Nephron progenitor cell (in vitro differentiated cells): ENCODE measurements around the gene SERP2.

Source experiments
- DNase-seq: peaks from one replicate; pipeline ENCODE4 v3.0.0; 2021
- H3K27ac Mint-ChIP-seq: 2 replicates; pipeline ENCODE4 v1.8.0; 2021; ENCODE audit warnings: mild to moderate bottlenecking, moderate library complexity, mixed read lengths
- H3K27me3 Mint-ChIP-seq: 2 replicates; pipeline ENCODE4 v1.8.0; 2021; ENCODE audit warnings: mild to moderate bottlenecking, low read depth, mixed read lengths; ENCODE audit not compliant: poor library complexity
- H3K36me3 Mint-ChIP-seq: 2 replicates; pipeline ENCODE4 v1.8.0; 2021; ENCODE audit warnings: low read depth, mixed read lengths
- H3K4me1 Mint-ChIP-seq: 2 replicates; pipeline ENCODE4 v1.8.0; 2021; ENCODE audit warnings: mixed read lengths
- H3K4me3 Mint-ChIP-seq: 2 replicates; pipeline ENCODE4 v1.8.0; 2021; ENCODE audit warnings: mild to moderate bottlenecking, moderate library complexity, mixed read lengths
- H3K9me3 Mint-ChIP-seq: 2 replicates; pipeline ENCODE4 v1.8.0; 2021; ENCODE audit warnings: mild to moderate bottlenecking, moderate library complexity, mixed read lengths
- CTCF ChIP-seq: fragments of 200-600 bp; sonication (generic); IDR thresholded peaks from 2 replicates; pipeline ENCODE4 v1.5.0; 2021; ENCODE audit warnings: antibody characterized with exemption

The SERP2 gene

DNA sequence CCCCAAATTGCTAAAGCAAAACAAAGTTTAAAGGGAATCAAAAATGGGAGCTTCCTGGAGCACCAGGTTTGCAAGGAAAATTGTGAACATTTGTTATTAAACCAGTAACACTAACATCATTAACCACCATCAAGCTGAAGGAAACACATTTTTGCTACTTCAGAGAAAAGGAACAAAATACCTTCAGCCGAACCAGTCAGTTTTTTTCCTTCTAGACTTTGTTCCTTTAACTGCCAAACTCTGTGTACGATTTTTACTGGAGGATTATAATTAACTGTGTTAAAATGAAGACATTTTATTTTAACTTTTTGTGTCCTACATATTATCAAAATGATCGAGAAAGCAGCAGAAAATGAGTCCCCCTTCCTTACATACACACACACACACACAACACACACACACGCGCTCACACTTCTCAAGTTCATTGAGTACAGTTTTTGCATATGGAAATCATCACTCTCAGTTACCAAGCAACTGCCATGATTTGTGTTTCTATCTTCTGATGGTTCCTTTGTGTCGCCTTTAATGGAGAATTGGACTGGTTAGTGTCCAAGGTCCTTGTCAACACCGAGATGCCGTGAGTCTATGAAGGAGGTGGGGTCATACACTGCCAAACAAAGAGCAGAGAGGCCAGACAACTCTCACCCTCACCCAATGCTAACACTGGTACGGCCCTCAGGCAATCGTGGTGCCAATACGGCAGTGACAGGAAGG lies 9.8 kb upstream of the SERP2 start:
- Mint-ChIP-seq H3K4me3 (no peak overlapping the region), H3K27ac (peak overlapping the region; percentile 87), H3K27me3 (no peaks in the 10 kb centered on the region), H3K36me3 (no peaks in the 10 kb centered on the region), H3K4me1 (peaks cover 47% of the 10 kb centered on the region), H3K9me3 (no peaks in the 10 kb centered on the region)
- DNase-seq, result no peak
- TF ChIP-seq CTCF, result no peak

DNA sequence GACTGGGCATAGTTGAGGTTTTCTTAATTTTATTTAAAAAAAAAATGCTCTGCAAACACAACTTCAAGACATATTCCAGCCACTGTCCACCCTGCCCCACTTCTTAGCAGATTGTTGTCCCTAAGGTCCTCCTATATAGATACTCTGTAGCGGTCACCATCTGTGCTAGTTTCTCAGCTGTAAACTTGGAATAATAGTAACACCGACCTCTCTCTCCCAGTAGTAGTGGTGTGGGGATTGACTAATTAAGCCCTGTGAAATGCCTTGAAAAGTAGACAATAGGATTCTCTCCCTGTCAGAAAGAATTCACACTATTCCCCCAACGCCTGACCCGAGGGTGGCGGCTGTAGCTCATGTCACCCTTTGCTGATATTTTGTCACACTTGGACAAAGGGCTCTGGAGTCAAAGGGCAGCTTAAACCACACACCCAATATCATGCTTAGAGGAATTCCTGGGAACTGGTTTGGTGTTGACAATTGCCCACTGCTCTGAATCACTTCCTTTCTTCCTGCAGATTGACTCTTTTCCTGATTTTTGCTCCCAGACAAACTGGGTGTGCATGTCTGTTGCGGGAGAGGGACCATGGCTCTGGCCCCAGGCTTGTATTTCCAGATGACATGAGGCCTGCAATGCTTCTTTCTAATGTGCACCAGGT lies 9.2 kb upstream of the SERP2 start:
- TF ChIP-seq CTCF, result no peak
- Mint-ChIP-seq H3K27me3 (no peaks in the 10 kb centered on the region), H3K4me3 (no peak overlapping the region), H3K9me3 (no peaks in the 10 kb centered on the region), H3K4me1 (peaks cover 53% of the 10 kb centered on the region), H3K36me3 (no peaks in the 10 kb centered on the region), H3K27ac (peak overlapping the region; percentile 10)
- DNase-seq, result no peak

DNA sequence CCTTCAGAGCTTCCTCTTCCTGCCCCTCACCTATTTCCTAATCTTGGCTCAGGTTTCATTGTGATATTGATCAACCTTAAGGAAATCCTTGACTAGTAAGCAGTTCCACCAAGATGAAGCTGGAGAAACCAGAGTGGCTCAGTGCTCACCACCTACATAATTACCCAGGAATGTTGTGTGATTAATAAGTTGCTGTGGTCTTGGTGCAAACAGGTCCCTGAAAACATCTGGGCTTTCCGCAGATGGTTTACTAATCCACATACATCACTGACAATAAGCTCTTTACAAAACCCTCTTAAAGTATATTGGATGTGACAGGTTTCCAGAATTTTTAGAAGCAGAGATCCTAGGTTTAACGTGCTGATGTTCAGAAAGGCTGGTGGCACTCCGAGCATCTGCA lies 8.6 kb upstream of the SERP2 start:
- no peaks in the 10 kb centered on the region for H3K27me3 Mint-ChIP-seq
- no peak overlapping the region for H3K4me3 Mint-ChIP-seq
- TF ChIP-seq CTCF, result no peak
- H3K36me3 Mint-ChIP-seq, result no peaks in the 10 kb centered on the region
- no peaks in the 10 kb centered on the region for H3K9me3 Mint-ChIP-seq
- H3K4me1 Mint-ChIP-seq, result peaks cover 53% of the 10 kb centered on the region
- no peak for DNase-seq
- H3K27ac Mint-ChIP-seq, result peak overlapping the region; percentile 10

GRCh38 chr13:44365899-44366298 lies 7.7 kb upstream of the SERP2 start:
- TF ChIP-seq CTCF, result no peak
- Mint-ChIP-seq H3K9me3 (no peaks in the 10 kb centered on the region), H3K4me3 (no peak overlapping the region), H3K36me3 (no peaks in the 10 kb centered on the region), H3K27me3 (no peaks in the 10 kb centered on the region), H3K4me1 (peaks cover 50% of the 10 kb centered on the region), H3K27ac (no peak overlapping the region)
- no peak for DNase-seq

DNA sequence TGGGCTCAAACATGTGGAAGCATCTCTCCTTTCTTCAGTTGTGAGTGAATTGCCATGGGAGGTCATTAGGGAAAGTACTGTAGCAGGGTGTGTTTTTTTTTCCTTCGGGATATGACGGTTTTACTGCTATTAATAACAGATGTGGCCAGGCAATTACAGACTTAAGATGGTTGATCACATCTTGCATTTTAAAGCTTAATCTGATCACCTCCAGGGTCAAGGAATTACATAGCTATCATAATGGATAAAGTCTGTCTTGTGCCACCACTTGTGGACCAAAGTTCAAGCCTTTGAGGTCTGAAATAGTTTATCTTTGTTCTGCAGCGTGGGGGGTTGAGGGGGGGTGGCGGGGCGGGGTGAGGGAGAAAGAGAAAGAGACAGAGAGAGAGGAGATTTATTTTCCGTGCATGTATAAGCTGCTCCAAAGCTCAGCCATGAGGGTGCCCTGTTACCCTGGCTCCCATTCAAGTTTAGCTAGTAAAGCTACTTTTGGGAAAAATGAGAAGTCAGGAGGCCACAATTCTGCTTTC lies 5.5 kb upstream of the SERP2 start:
- no peak for TF ChIP-seq CTCF
- H3K27me3 Mint-ChIP-seq, result peaks cover 7% of the 10 kb centered on the region
- H3K4me1 Mint-ChIP-seq, result peaks cover 63% of the 10 kb centered on the region
- no peaks in the 10 kb centered on the region for H3K36me3 Mint-ChIP-seq
- H3K9me3 Mint-ChIP-seq, result no peaks in the 10 kb centered on the region
- H3K27ac Mint-ChIP-seq, result no peak overlapping the region
- no peak overlapping the region for H3K4me3 Mint-ChIP-seq
- DNase-seq, result no peak
